Right atrium auricular region (tissue), 2 donors: ENCODE measurements around the gene TBC1D14. TPM values are rescaled to one million over a fixed set of nuclear protein-coding genes. Genes with fewer than 3 reads are reported as not detected.

Experiments used
- DNase-seq: peaks from one replicate; pipeline ENCODE4 v3.0.0-alpha.2; 2019; ENCODE audit warnings: low spot score
- H3K27ac ChIP-seq, 2 donors: fragments of 200-600 bp; sonication (generic); 1 replicate in 1 of 2; 2 replicates in 1 of 2; pipeline ENCODE4 v1.5.1; 2016 to 2019
- H3K27me3 ChIP-seq, 2 donors: fragments of 200-600 bp; sonication (generic); one replicate each; pipeline versions ENCODE4 v1.5.1 to v1.6.0; 2017 to 2019
- H3K36me3 ChIP-seq: fragments of 200-600 bp; sonication (generic); one replicate; pipeline ENCODE4 v1.5.1; 2016
- H3K4me1 ChIP-seq, 2 donors: fragments of 200-600 bp; sonication (generic); one replicate each; pipeline versions ENCODE4 v1.5.1 to v1.6.0; 2017 to 2019
- H3K4me3 ChIP-seq, 2 donors: fragments of 200-600 bp; sonication (generic); 1 replicate in 1 of 2; 2 replicates in 1 of 2; pipeline ENCODE4 v1.5.1; 2017 to 2019; ENCODE audit warnings: mild to moderate bottlenecking in 1 of 2, moderate library complexity in 1 of 2
- H3K9me3 ChIP-seq, 2 donors: fragments of 200-600 bp; sonication (generic); one replicate each; pipeline ENCODE4 v1.5.1; 2019
- CTCF ChIP-seq, 2 donors: fragments of 200-600 bp; sonication (generic); IDR thresholded peaks; one replicate each; pipeline ENCODE4 v1.5.1; 2019; ENCODE audit warnings: antibody characterized with exemption in 2 of 2
- total RNA-seq, 2 donors: library from RNA; depleted of rRNA; stranded (reverse); fragments of >200 nt; gene quantifications; one replicate each; pipeline ENCODE4 v1.1.0, GENCODE V29; 2016

The TBC1D14 gene
- total RNA-seq, 2 donors from 2014 or later = 33.7 to 34.0 TPM

- no peaks in the 10 kb centered on the region for H3K36me3 ChIP-seq
- peak; percentile 86 for DNase-seq
- no peaks in the 10 kb centered on the region for H3K27me3 ChIP-seq
- H3K4me3 ChIP-seq = peak overlapping the region in 1 of 2 donors; percentile 31
- peak overlapping the region in 1 of 2 donors; percentile 13 for H3K27ac ChIP-seq
- TF ChIP-seq CTCF (IDR thresholded peaks at IDR 0.05) = no peak
- no peaks in the 10 kb centered on the region for H3K9me3 ChIP-seq
- peaks cover 5 to 14% of the 10 kb centered on the region in 2 donors for H3K4me1 ChIP-seq
These were observed 44.2 kb downstream of the TBC1D14 start for GRCh38 chr4:6953751-6954380.

GRCh38 chr4:6955261-6955911 is 45.8 kb downstream of the TBC1D14 start:
- no peaks in the 10 kb centered on the region for H3K9me3 ChIP-seq
- no peak for DNase-seq
- no peak overlapping the region for H3K4me3 ChIP-seq
- no peak for TF ChIP-seq CTCF (IDR thresholded peaks at IDR 0.05)
- no peaks in the 10 kb centered on the region for H3K36me3 ChIP-seq
- H3K27ac ChIP-seq = no peak overlapping the region
- H3K27me3 ChIP-seq = no peaks in the 10 kb centered on the region
- peaks cover 5 to 15% of the 10 kb centered on the region in 2 donors for H3K4me1 ChIP-seq

- no peak for TF ChIP-seq CTCF (IDR thresholded peaks at IDR 0.05)
- H3K36me3 ChIP-seq = no peaks in the 10 kb centered on the region
- no peak overlapping the region for H3K27ac ChIP-seq
- DNase-seq = no peak
- H3K4me3 ChIP-seq = no peak overlapping the region
- H3K27me3 ChIP-seq = no peaks in the 10 kb centered on the region
- no peaks in the 10 kb centered on the region for H3K9me3 ChIP-seq
- H3K4me1 ChIP-seq = peaks cover 5 to 19% of the 10 kb centered on the region in 2 donors
These were observed 46.4 kb downstream of the TBC1D14 start for GRCh38 chr4:6956087-6956433.

- no peak overlapping the region for H3K27ac ChIP-seq
These were observed 47.0 kb downstream of the TBC1D14 start for GRCh38 chr4:6956434-6957147.

GRCh38 chr4:6957148-6957520 is 47.5 kb downstream of the TBC1D14 start:
- Histone ChIP-seq H3K36me3 (no peaks in the 10 kb centered on the region), H3K4me3 (no peak overlapping the region), H3K27ac (no peak overlapping the region), H3K9me3 (no peaks in the 10 kb centered on the region), H3K4me1 (peaks cover 5 to 11% of the 10 kb centered on the region in 2 donors), H3K27me3 (no peaks in the 10 kb centered on the region)
- no peak for TF ChIP-seq CTCF (IDR thresholded peaks at IDR 0.05)
- DNase-seq = no peak

More at GRCh38 chr4:6956434-6957147, 47.0 kb downstream of the TBC1D14 start:
- Histone ChIP-seq H3K36me3 (no peaks in the 10 kb centered on the region), H3K4me1 (peaks cover 5 to 14% of the 10 kb centered on the region in 2 donors), H3K4me3 (no peak overlapping the region), H3K9me3 (no peaks in the 10 kb centered on the region), H3K27me3 (no peaks in the 10 kb centered on the region)
- no peak for TF ChIP-seq CTCF (IDR thresholded peaks at IDR 0.05)
- no peak for DNase-seq
